OCI-LY7 (cell line): ENCODE data around the gene ACVR1. TPM values are rescaled to one million over a fixed set of nuclear protein-coding genes. Genes with fewer than 3 reads are reported as not detected.

Source experiments
- BruUV-seq: library from RNA; stranded (reverse); fragments of 400-500 nt; replicated peaks from 2 replicates; lab custom pipeline; 2021; lab: Mats Ljungman, UMichigan
- CTCF ChIA-PET: fragments of 300-600 bp; sonication (Branson Sonifier 250); formaldehyde crosslinking; loops from one replicate; lab custom pipeline; 2022; ENCODE audit warnings: antibody characterized with exemption; ENCODE audit not compliant: unreplicated experiment; lab: Charles Lee
- POLR2A ChIA-PET: fragments of 300-600 bp; sonication (Branson Sonifier 250); formaldehyde crosslinking; loops from one replicate; lab custom pipeline; 2022; ENCODE audit warnings: antibody characterized with exemption; lab: Charles Lee
- DNase-seq: peaks from one replicate; pipeline ENCODE4 v3.0.0-alpha.2; 2015; ENCODE audit warnings: low spot score
- H2AFZ ChIP-seq: fragments of 200-600 bp; sonication (generic), shearing (Covaris generic); 2 replicates; pipeline ENCODE4 v1.6.1; 2014; ENCODE audit warnings: mild to moderate bottlenecking, antibody characterized with exemption, low read length, moderate library complexity
- H3K27ac ChIP-seq: fragments of 200-600 bp; sonication (generic); 2 replicates; pipeline ENCODE4 v1.5.1; 2014; ENCODE audit warnings: mixed run types, low read depth, mild to moderate bottlenecking, moderate library complexity, low read length, inconsistent platforms; ENCODE audit not compliant: poor library complexity, severe bottlenecking
- H3K36me3 ChIP-seq: fragments of 200-600 bp; sonication (generic); 2 replicates; pipeline ENCODE4 v1.6.1; 2014; ENCODE audit warnings: mild to moderate bottlenecking, antibody characterized with exemption, low read length, moderate library complexity, mixed read lengths; ENCODE audit not compliant: insufficient read depth
- H3K4me1 ChIP-seq: fragments of 200-600 bp; sonication (generic); 2 replicates; pipeline ENCODE4 v1.5.1; 2014; ENCODE audit warnings: mild to moderate bottlenecking, low read length; ENCODE audit not compliant: insufficient read depth, poor library complexity, severe bottlenecking
- H3K4me2 ChIP-seq: fragments of 200-600 bp; sonication (generic); 2 replicates; pipeline ENCODE4 v1.6.1; 2014; ENCODE audit warnings: mild to moderate bottlenecking, low read length
- H3K4me3 ChIP-seq: fragments of 200-600 bp; sonication (generic); 2 replicates; pipeline ENCODE4 v1.5.1; 2014; ENCODE audit warnings: mild to moderate bottlenecking, low read depth, low read length; ENCODE audit not compliant: poor library complexity, severe bottlenecking
- H3K79me2 ChIP-seq: fragments of 200-600 bp; sonication (generic); 2 replicates; pipeline ENCODE4 v1.6.1; 2016; ENCODE audit warnings: low read depth, mild to moderate bottlenecking, low read length, moderate library complexity, mixed read lengths; ENCODE audit not compliant: insufficient read depth
- H3K9me2 ChIP-seq: fragments of 200-600 bp; sonication (generic); 2 replicates; pipeline ENCODE4 v1.6.1; 2016; ENCODE audit warnings: mild to moderate bottlenecking, low read length, mixed read lengths; ENCODE audit not compliant: insufficient read depth
- H3K9me3 ChIP-seq: fragments of 200-600 bp; sonication (generic); 2 replicates; pipeline ENCODE4 v1.6.1; 2014; ENCODE audit warnings: mild to moderate bottlenecking, mixed run types, low read length, mixed read lengths
- H4K20me1 ChIP-seq: fragments of 200-600 bp; sonication (generic); 2 replicates; pipeline ENCODE4 v1.6.1; 2014; ENCODE audit warnings: mild to moderate bottlenecking, antibody characterized with exemption, low read length, moderate library complexity, mixed read lengths; ENCODE audit not compliant: insufficient read depth
- CTCF ChIP-seq: fragments of 200-600 bp; sonication (generic); conservative IDR thresholded peaks from 2 replicates; pipeline ENCODE4 v1.5.1; 2014; ENCODE audit warnings: mild to moderate bottlenecking, antibody characterized with exemption, low read length, moderate library complexity, mixed read lengths
- EZH2phosphoT487 ChIP-seq: fragments of 200-600 bp; sonication (generic); IDR thresholded peaks from 2 replicates; pipeline ENCODE4 v1.6.1; 2018; ENCODE audit warnings: low read depth, borderline replicate concordance, mild to moderate bottlenecking, mixed run types, antibody characterized with exemption, low read length, moderate library complexity, mixed read lengths
- intact Hi-C: fragments of 100-400 bp; cut with micrococcal nuclease; formaldehyde crosslinking; loops from one replicate; pipeline ENCODE4 v1.10.0; 2022; ENCODE audit not compliant: unreplicated experiment
- total RNA-seq, 2 experiments: library from RNA; depleted of rRNA in 1 of 2; stranded (reverse); fragments of >200 nt in 1 of 2; shearing (Covaris generic) in 1 of 2; gene quantifications; 2 replicates each; pipeline ENCODE4 v1.2.3, GENCODE V29; 2014 to 2022

Gene ACVR1
- total RNA-seq, 2 experiments from 2014 or later: 0.13 to 3.9 TPM

DNA sequence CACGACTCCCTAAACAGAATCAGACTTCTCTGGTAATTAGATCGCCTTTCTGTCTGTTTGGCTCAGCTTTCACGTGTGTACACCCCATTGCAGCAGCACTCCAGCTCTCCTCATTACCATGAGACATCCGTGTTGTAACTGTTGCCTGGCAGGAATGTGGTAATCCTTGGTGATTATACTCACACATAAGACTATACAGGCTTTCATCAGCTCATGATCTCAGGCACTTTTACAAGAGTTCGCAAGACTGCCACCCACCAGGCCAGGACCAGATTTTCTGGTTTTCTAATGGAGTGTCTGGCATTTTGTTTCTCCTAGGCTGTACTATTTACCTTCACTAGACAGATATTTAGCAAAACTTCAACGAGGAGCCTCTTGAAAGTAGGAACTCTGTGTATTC lies 50.2 kb downstream of the ACVR1 start:
- Histone ChIP-seq H3K79me2 (no peaks in the 10 kb centered on the region), H3K4me1 (no peaks in the 10 kb centered on the region), H2AFZ (no peak overlapping the region), H3K9me2 (no peaks in the 10 kb centered on the region; the same call in 1 of the 2 replicates), H3K9me3 (no peaks in the 10 kb centered on the region), H3K36me3 (no peaks in the 10 kb centered on the region), H3K4me3 (no peak overlapping the region), H4K20me1 (no peaks in the 10 kb centered on the region), H3K4me2 (no peak overlapping the region), H3K27ac (no peak overlapping the region)
- ChIA-PET CTCF (no interaction called here), POLR2A (interaction anchor here (0.7 kb wide), 1 partner anchor 407 kb away, joined by 4 read pairs; no protein-coding TSS in a partner anchor)
- intact Hi-C loops: no loop called here
- TF ChIP-seq EZH2phosphoT487 (no peak), CTCF (no peak)
- DNase-seq: no peak
- BruUV-seq: no TSS peak

DNA sequence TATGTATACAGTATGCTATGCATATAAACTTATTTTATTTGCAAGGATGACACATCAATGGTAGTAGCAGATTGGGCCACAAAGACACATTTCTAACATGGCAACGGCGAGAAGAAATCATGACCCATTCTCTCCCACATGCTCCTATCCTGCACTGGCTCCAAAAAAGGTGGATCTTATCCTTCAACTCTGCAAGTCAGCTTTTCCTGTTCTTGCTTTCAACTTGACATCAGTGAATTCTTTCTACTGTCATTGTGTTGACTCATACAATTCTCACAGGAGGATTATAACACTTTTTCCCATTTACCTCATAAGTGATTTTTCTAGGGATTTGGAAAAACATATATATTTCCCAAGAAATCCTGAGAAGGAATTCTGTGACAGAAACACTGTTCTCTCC lies 53.1 kb downstream of the ACVR1 start:
- no peak for DNase-seq
- no peaks in the 10 kb centered on the region for H3K9me3 ChIP-seq
- intact Hi-C loops: no loop called here
- no peak overlapping the region for H3K4me3 ChIP-seq
- CTCF ChIA-PET: no interaction called here
- no peaks in the 10 kb centered on the region for H3K36me3 ChIP-seq
- no peak for TF ChIP-seq EZH2phosphoT487
- no peak for TF ChIP-seq CTCF
- no peaks in the 10 kb centered on the region for H3K4me1 ChIP-seq
- no peak overlapping the region for H3K4me2 ChIP-seq
- H3K9me2 ChIP-seq: no peaks in the 10 kb centered on the region; the same call in 1 of the 2 replicates
- H4K20me1 ChIP-seq: no peaks in the 10 kb centered on the region
- no peak overlapping the region for H2AFZ ChIP-seq
- no TSS peak for BruUV-seq
- no peaks in the 10 kb centered on the region for H3K79me2 ChIP-seq
- POLR2A ChIA-PET: no interaction called here
- no peak overlapping the region for H3K27ac ChIP-seq

GRCh38 chr2:157822533-157822932 lies 53.6 kb downstream of the ACVR1 start:
- ChIA-PET CTCF (no interaction called here), POLR2A (no interaction called here)
- TF ChIP-seq EZH2phosphoT487 (no peak), CTCF (no peak)
- no peaks in the 10 kb centered on the region; the same call in 1 of the 2 replicates for H3K9me2 ChIP-seq
- no peak overlapping the region for H3K4me3 ChIP-seq
- H3K79me2 ChIP-seq: no peaks in the 10 kb centered on the region
- no peaks in the 10 kb centered on the region for H3K9me3 ChIP-seq
- H4K20me1 ChIP-seq: no peaks in the 10 kb centered on the region
- DNase-seq: no peak
- no TSS peak for BruUV-seq
- no peak overlapping the region for H2AFZ ChIP-seq
- H3K36me3 ChIP-seq: no peaks in the 10 kb centered on the region
- H3K27ac ChIP-seq: no peak overlapping the region
- intact Hi-C loops: no loop called here
- no peak overlapping the region for H3K4me2 ChIP-seq
- H3K4me1 ChIP-seq: no peaks in the 10 kb centered on the region
